GM12891 (cell line): ENCODE data around the gene MNT.

Experiments used
- DNase-seq: peaks from one replicate; pipeline ENCODE4 v3.0.0; 2011; ENCODE audit warnings: low spot score; ENCODE audit not compliant: insufficient read length
- FAIRE-seq: peaks from 2 replicates; lab custom pipeline; 2011; peaks lifted over from hg19 to GRCh38; lab: Jason Lieb, UNC
- PAX5 ChIP-seq: IDR thresholded peaks from 2 replicates; pipeline ENCODE4 v1.6.1; 2011; ENCODE audit warnings: low read length, moderate library complexity, mild to moderate bottlenecking; ENCODE audit not compliant: insufficient read depth, severe bottlenecking
- POLR2A ChIP-seq: IDR thresholded peaks from 2 replicates; pipeline ENCODE4 v1.6.1; 2011; ENCODE audit warnings: low read depth, low read length, control low read depth
- POLR2AphosphoS5 ChIP-seq: IDR thresholded peaks from 2 replicates; pipeline ENCODE4 v1.6.1; 2011; ENCODE audit warnings: low read depth, low read length, control low read depth
- POU2F2 ChIP-seq: IDR thresholded peaks from 2 replicates; pipeline ENCODE4 v1.6.1; 2011; ENCODE audit warnings: low read depth, mild to moderate bottlenecking, control low read depth, low read length, moderate library complexity
- SPI1 ChIP-seq: IDR thresholded peaks from 2 replicates; pipeline ENCODE4 v1.6.1; 2011; ENCODE audit warnings: low read depth, low read length, control low read depth
- TAF1 ChIP-seq: IDR thresholded peaks from 2 replicates; pipeline ENCODE4 v1.6.1; 2011; ENCODE audit warnings: low read depth, low read length, control low read depth

Gene MNT

GRCh38 chr17:2376107-2376506 lies 24.8 kb downstream of the MNT start:
- DNase-seq (no peak), FAIRE-seq (no peak)
- no peak for TF ChIP-seq POU2F2
- no peak for TF ChIP-seq SPI1
- no peak for TF ChIP-seq TAF1
- TF ChIP-seq POLR2AphosphoS5, result no peak
- no peak for TF ChIP-seq POLR2A
- no peak for TF ChIP-seq PAX5

GRCh38 chr17:2375406-2375805 lies 25.5 kb downstream of the MNT start:
- no peak for FAIRE-seq
- TF ChIP-seq POU2F2 (no peak), SPI1 (no peak), POLR2A (no peak), POLR2AphosphoS5 (no peak), TAF1 (no peak), PAX5 (no peak)
- DNase-seq, result no peak

- TF ChIP-seq POLR2A, result no peak
- no peak for TF ChIP-seq PAX5
- TF ChIP-seq SPI1, result no peak
- TF ChIP-seq POLR2AphosphoS5, result no peak
- TF ChIP-seq POU2F2, result no peak
- no peak for TF ChIP-seq TAF1
- FAIRE-seq, result no peak
Observed at GRCh38 chr17:2374549-2375285, 26.1 kb downstream of the MNT start.

GRCh38 chr17:2373179-2373578 lies 27.7 kb downstream of the MNT start:
- FAIRE-seq, result no peak
- TF ChIP-seq PAX5, result no peak
- TF ChIP-seq POLR2A, result no peak
- DNase-seq, result no peak

More at GRCh38 chr17:2374549-2375285, 26.1 kb downstream of the MNT start:
- no peak for DNase-seq

- FAIRE-seq (no peak), DNase-seq (no peak)
- TF ChIP-seq PAX5 (no peak), TAF1 (no peak), POLR2A (no peak), SPI1 (no peak), POLR2AphosphoS5 (no peak), POU2F2 (no peak)
Observed at GRCh38 chr17:2372681-2373080, 28.2 kb downstream of the MNT start.

- TF ChIP-seq SPI1, result no peak
- no peak for TF ChIP-seq PAX5
- no peak for FAIRE-seq
- no peak for DNase-seq
Observed at GRCh38 chr17:2372180-2372579, 28.7 kb downstream of the MNT start.

- no peak for DNase-seq
- no peak for FAIRE-seq
- TF ChIP-seq SPI1 (no peak), PAX5 (no peak), POLR2AphosphoS5 (no peak)
Observed at GRCh38 chr17:2371183-2372130, 29.4 kb downstream of the MNT start.

GRCh38 chr17:2370211-2370589 lies 30.7 kb downstream of the MNT start:
- DNase-seq, result no peak
- FAIRE-seq, result no peak
- TF ChIP-seq SPI1 (no peak), PAX5 (no peak), POLR2A (no peak), POU2F2 (no peak)

GRCh38 chr17:2369551-2370210 lies 31.2 kb downstream of the MNT start:
- DNase-seq (no peak), FAIRE-seq (no peak)
- no peak for TF ChIP-seq POLR2A
- TF ChIP-seq PAX5, result no peak
- no peak for TF ChIP-seq TAF1
- TF ChIP-seq SPI1, result no peak
- no peak for TF ChIP-seq POU2F2
- TF ChIP-seq POLR2AphosphoS5, result no peak

- DNase-seq, result no peak
- no peak for FAIRE-seq
- TF ChIP-seq SPI1 (no peak), PAX5 (no peak), POU2F2 (no peak), POLR2A (no peak), TAF1 (no peak)
Observed at GRCh38 chr17:2369039-2369438, 31.8 kb downstream of the MNT start.
